Raji (cell line): ENCODE measurements around the gene AARS2.

Source experiments
- POLR2A ChIP-seq: IDR thresholded peaks from 2 replicates; pipeline ENCODE4 v1.6.1; 2011; ENCODE audit warnings: low read depth, low read length, control low read depth; ENCODE audit not compliant: insufficient read depth

The AARS2 gene

DNA sequence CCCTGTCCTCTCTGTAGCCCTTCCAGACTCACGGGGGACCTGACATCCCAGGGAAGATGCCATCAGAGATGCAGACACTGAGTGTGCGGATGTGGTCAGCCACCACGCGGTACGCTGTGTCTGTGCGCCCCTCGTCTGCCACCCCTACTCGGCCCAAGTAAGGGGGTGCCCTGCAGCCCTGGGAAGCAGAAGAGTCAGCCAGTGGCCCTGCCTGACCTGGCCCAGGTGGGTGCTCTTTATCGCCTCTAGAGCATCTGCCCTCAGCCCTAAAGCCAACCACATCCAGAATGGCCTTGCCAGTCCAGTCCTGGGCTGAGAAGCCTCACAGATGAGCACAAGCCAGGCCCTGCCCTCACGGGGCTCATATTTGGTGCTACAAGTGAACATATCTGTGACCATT lies 5.9 kb downstream of the AARS2 start:
- no peak for TF ChIP-seq POLR2A

GRCh38 chr6:44306710-44307109 lies 6.4 kb downstream of the AARS2 start:
- TF ChIP-seq POLR2A: no peak

DNA sequence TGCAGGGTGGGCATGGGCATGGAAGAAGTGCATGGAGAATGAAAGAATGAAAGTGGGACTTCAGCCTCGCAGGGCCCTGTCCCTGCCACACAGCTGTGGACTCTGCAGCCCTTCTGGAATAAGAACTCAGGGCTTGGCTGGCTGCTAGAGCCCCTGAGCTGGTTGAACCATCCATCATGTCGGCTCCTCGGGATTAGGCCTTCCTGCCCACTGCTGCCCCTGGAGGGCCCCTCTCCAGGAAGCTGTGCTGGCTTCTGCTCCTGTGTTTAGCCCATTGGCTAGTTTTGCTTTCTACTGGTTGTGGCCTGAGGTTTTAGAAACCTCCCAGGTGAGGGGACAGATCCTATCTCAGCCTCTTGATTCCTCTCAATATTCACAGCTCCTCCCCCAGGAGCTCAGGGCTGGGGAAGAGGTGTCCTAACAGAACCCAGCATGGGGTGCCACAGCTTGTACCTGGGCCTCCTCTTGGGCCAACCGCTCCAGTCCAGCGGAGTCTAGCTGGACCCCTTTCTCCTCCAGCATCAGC lies 7.9 kb downstream of the AARS2 start:
- TF ChIP-seq POLR2A: no peak

DNA sequence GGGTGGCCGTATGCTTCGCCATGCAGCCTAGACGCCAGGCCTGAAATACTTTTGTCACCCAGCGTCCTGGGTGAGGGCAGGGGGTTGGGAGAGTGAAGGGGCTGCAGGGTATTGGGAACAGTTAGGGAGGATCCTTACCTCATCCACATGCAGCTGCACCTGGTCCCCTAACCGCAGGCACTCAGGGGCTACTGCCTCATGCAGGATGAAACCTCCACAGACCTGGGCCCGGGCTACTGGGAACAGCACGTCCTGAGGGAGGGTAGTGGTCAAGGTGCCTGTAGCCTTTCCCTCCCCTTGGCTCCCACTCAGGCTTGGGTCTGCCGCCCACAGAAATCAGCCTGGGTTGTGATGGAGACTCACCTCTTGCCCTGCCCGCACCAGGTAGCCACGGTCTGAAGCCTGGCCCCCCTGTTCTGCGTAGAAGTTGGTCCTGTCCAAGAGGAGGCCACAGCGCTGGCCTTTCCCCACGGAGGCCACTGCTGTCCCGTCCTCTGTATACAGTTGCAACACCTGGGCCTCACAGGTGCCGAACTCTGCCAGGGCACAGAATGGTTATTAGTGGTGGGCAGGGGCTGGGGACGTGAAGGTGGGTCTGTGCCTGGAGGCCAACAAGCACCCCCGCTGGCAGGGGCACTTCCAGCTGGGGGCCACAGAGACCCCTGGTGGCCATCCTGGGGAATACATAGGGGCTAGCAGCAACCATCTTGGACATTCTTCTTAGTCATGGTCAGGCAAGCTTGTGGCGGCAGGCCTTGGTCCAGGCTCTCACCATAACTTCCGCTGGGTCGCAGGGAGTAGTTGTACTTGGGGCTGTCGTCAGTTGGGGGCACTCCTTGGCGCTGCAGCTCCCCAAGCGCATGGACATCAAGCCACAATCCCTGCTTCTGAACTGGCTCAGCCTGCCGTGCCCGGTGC lies 8.6 kb downstream of the AARS2 start:
- TF ChIP-seq POLR2A: no peak

DNA sequence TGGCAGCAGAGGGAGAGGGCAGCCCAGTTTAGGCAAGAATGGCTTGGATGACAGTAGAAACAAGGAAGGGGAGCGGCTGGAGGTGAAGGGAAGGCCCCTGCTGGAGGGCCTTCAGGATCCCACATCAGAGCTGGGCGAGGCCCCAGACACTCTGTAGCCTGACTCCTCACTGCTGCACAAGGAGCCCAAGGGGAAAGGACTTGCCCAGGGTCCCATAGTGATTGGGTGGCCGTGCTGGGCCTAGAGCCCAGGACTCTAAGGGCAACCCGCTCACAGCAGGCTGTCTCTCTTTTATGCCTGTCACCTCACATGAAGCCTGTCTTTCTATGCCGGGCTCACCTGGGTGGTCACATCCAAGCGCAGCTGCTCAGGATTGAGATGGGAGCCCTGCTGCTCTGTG lies 9.3 kb downstream of the AARS2 start:
- no peak for TF ChIP-seq POLR2A

GRCh38 chr6:44302856-44303255 lies 10.3 kb downstream of the AARS2 start:
- TF ChIP-seq POLR2A: no peak

GRCh38 chr6:44301782-44302564 lies 11.2 kb downstream of the AARS2 start:
- no peak for TF ChIP-seq POLR2A

- TF ChIP-seq POLR2A: no peak
Measured at GRCh38 chr6:44301106-44301505, 12.0 kb downstream of the AARS2 start.

- no peak for TF ChIP-seq POLR2A
Measured at GRCh38 chr6:44300292-44300823, 12.8 kb downstream of the AARS2 start.

DNA sequence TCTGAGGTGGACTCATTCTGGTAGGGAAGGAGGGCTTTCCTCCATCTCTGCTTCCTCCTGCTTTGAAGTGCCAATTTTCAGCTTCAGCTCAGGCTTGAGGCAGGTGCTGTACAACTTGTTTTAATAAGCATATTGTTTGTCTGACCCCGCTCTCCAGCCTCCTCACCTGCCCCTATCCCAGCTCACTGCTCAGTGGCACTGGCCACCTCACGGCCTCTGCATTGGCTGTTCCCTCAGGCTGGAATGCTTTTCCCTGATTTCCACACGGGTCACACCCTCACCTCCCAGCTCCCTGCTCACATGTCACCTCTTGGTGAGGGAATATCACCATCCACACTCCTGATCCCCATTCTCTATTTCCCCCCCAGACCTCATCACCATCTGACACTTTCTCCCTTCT lies 14.3 kb downstream of the AARS2 start:
- TF ChIP-seq POLR2A: no peak

DNA sequence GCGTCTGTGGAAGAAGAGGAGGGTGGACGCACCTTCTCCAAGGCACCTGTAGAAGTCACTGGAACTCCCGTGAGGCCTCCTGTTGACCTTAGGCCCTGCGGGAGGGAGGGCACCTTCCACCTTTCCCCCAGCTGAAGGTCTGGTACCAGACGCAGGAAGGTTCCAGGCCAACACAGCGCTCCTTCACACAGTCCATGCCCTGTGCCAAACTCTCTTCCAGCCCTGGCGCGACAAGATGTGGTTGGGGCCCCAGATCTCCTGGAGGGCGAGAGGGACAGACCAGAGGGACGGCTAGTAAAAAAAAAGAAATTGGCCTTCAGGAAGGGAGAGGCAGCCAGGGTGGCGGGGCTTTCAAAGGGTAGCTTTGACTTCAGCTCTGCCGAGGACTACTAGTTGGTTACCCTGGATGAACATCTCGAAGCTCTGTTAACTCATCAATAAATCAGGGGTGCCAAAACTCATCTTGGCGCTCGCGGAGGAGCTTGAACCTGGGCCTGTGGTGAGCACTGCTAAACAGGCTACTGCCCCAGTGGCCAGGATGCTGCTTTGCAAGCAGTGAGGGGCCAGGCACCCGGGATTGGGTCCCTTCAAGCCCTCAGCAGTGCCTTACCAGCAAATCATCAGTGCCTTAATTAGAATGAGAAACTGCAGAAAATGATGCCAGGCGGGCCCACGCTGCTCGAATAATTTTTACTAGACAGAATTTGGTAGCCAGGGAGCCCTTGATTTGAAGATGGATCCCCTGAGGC lies 14.9 kb downstream of the AARS2 start:
- TF ChIP-seq POLR2A: no peak

- TF ChIP-seq POLR2A: no peak
Measured at GRCh38 chr6:44297063-44298038, 15.8 kb downstream of the AARS2 start.

- TF ChIP-seq POLR2A: peak; percentile 29; the same call in 1 of the 2 replicates
Measured at GRCh38 chr6:44294832-44295791, 18.0 kb downstream of the AARS2 start.
